Sigmoid colon (tissue), 4 donors: ENCODE measurements around the gene ISYNA1.

Experiments used
- EP300 ChIP-seq, 4 donors: sonication (generic); formaldehyde crosslinking; IDR thresholded peaks; one replicate each; pipeline ENCODE4 v1.6.1; 2017; ENCODE audit warnings: antibody characterized with exemption in 4 of 4
- POLR2A ChIP-seq, 2 donors: fragments of 450-650 bp; IDR thresholded peaks; one replicate each; pipeline ENCODE4 v1.6.1; 2016; ENCODE audit warnings: antibody characterized with exemption in 2 of 2, mild to moderate bottlenecking in 2 of 2, moderate library complexity in 2 of 2
- TF ChIP-seq, protein P1 (sequence below), 4 experiments: fragments of 450-650 bp in 3 of 4; fragments of 200-600 bp in 1 of 4; IDR thresholded peaks; one replicate each; pipeline ENCODE4 v1.5.1; 2016 to 2019; ENCODE audit warnings: antibody characterized with exemption in 4 of 4, mild to moderate bottlenecking in 3 of 4, moderate library complexity in 2 of 4

DNA sequence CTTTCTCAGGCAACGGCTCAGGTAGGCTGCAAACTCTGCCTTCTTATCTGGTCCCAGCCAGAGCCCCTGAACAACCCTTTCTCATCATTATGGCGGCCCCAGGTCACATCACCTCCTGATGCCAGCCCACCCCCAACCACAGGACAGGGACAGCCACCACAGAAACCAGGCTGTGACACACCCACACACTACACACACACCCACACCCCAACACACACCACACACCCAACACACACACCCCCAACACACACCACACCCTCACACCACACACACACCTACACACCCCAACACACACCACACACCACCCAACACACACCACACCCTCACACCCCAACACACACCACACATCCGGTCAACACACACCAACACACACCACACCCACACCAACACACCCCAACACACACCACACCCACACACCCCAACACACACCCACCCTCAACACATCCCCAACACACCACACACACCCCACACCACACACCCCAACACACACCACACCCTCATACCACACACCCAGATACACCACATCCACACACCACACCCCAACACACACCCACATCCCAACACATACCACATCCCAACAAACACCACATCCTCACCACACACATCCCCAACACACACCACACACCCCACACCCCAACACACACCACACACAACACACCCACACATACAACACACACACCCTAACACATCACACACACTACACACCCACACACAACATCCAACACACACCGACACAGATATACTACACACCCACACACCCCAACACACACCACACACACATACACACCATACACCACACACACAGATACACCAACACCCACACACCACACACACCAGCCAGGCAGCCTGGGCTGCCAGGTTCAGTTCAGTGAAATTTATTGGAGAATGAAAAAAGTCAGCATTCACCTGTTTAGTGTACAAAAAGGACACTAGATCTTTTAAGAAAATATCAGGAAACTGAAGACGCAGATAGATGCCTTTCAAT, 4.2 kb upstream of the ISYNA1 start:
- TF ChIP-seq, protein P1, sequence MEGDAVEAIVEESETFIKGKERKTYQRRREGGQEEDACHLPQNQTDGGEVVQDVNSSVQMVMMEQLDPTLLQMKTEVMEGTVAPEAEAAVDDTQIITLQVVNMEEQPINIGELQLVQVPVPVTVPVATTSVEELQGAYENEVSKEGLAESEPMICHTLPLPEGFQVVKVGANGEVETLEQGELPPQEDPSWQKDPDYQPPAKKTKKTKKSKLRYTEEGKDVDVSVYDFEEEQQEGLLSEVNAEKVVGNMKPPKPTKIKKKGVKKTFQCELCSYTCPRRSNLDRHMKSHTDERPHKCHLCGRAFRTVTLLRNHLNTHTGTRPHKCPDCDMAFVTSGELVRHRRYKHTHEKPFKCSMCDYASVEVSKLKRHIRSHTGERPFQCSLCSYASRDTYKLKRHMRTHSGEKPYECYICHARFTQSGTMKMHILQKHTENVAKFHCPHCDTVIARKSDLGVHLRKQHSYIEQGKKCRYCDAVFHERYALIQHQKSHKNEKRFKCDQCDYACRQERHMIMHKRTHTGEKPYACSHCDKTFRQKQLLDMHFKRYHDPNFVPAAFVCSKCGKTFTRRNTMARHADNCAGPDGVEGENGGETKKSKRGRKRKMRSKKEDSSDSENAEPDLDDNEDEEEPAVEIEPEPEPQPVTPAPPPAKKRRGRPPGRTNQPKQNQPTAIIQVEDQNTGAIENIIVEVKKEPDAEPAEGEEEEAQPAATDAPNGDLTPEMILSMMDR (IDR thresholded peaks at IDR 0.05) = no peak
- TF ChIP-seq POLR2A (IDR thresholded peaks at IDR 0.05) = no peak
- TF ChIP-seq EP300 (IDR thresholded peaks at IDR 0.05) = no peak
